Limb (tissue), 2 donors: ENCODE measurements around the gene DDX10.
"Not testable (repeated sequence)": the region's sequence is repeated elsewhere in the genome, so short reads cannot be mapped to it uniquely, and the experiment has no call there.

Experiments used
- DNase-seq, 2 donors: peaks; one replicate each; pipeline ENCODE4 v3.0.0-alpha.2; 2016; ENCODE audit errors: extremely low spot score in 2 of 2

Gene DDX10

DNA sequence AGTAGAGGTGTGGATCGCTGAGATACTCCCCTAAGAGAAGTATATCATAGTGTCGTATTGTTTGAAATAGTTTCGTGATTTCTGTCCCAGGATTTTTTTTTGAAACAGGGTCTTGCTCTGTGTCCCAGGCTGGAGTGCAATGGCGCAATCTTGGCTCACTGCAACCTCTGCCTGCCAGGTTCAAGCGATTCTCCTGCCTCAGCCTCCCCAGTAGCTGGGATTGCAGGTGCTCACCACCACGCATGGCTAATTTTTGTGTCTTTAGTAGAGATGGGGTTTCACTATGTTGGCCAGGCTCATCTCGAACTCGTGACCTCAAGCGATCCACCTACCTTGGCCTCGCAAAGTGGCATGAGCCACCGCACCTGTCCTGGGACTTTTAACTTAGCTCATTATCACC is 159.1 kb downstream of the DDX10 start:
- not testable (repeated sequence) for DNase-seq

GRCh38 chr11:108824545-108824944 is 159.7 kb downstream of the DDX10 start:
- no peak for DNase-seq

DNA sequence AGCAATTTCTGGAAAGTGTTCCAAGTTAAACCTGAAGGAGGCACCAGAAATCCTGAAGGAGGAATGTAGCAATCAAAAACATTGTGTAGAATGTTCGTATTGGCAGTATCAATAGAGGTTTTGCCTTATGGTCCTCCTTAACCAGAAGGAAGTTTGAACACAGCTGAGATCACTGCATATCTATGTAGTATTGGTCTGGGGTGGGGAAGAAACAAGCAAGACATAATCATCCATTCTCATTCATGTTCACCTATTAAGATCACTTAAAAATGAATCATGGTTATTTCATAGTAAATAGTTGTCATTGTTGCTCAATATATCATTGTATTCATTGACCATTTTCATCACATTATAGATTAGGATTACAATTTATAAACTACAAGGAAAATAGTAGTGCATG is 160.5 kb downstream of the DDX10 start:
- DNase-seq, result no peak

- DNase-seq, result no peak
Observed at GRCh38 chr11:108826136-108826535, 161.3 kb downstream of the DDX10 start.

DNA sequence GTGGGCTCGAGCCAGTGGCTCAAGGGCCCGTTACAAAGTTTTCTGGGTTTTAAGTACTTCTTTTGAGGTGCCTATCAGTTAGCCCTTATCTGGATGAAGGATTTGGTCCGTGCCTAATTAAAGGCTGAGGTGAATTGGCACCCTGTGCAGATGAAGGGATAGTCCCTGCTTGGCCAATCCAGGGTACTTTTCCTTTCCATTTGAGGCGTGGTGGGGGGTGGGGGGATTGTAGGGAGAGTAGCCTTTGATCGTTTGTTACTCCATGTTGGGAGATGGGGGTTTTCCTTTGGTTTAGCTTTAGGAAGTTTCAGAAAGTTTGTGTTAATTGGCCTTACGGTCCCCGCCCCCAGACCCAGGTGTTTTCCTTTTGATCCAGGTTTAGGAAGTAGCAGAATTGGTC is 170.8 kb downstream of the DDX10 start:
- no peak for DNase-seq

- DNase-seq, result no peak
Observed at GRCh38 chr11:108836541-108836940, 171.7 kb downstream of the DDX10 start.

DNA sequence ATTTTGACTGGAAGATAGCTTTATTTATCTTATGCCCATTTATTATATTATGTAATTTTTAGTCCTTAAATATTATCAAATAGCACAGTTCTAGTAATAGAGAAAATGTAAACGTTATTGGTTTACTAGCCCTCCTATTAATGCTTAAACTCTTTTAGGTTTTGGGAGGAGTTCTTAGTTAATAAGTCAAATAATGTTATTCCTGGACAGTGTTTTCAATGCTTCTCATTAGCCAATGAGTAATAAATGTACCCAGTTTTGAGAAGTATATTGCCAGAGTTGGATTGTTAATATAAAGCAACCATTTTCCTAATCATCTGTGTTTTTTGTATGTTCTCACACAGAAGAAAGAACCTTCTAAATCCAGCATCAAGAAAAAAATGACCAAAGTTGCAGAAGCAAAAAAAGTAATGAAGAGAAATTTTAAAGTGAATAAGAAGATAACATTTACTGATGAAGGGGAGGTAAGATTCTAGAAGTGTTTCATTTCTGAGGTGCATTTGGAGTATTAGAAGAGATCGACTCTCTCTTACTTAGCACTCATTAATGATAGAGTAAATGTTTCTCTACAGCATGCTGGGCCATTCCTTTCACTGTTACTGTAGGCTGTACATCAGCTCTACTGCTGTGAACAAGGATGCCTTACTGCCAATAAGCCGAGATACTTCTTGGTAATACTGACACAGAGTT is 173.4 kb downstream of the DDX10 start:
- no peak for DNase-seq

DNA sequence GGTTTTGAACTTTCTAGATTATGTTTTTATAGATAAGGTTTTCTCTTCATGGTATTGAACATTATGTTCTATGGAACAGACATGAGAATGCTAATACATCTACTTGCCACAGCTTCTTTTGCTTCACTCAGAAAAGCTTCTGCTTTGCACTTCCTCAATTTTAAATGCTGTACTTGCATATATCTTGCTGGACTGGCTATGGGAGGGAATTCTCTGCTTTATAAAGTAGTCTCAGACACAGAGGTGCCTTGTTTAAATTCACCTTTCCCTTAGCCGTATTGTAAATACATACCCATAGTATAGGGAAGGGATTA is 173.9 kb downstream of the DDX10 start:
- no peak for DNase-seq

GRCh38 chr11:108846009-108846408 is 181.1 kb downstream of the DDX10 start:
- DNase-seq, result no peak

- DNase-seq, result no peak
Observed at GRCh38 chr11:108847298-108847990, 182.6 kb downstream of the DDX10 start.

DNA sequence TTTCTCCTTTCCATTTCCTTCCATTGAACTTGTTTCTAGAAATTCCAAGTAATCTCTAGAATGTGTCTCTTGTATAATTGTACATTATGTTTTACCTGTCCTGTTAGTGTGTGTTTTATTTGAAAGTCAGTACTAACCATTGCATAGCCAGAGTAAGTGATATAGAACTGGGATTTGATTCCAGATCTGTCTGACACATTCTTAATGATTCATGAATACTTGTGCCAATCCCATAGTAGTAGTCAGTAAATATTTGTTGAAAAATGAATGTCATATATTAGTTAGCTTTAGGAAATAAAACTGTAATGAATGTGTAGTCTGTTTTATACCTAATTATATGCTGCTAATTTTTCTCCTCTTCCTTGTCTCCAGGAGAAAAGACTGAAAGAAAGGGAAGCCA is 186.9 kb downstream of the DDX10 start:
- DNase-seq, result no peak

GRCh38 chr11:108852701-108853100 is 187.8 kb downstream of the DDX10 start:
- peak in 1 of 2 donors; percentile 30 for DNase-seq

GRCh38 chr11:108853151-108853550 is 188.3 kb downstream of the DDX10 start:
- DNase-seq, result no peak

GRCh38 chr11:108853864-108854263 is 189.0 kb downstream of the DDX10 start:
- DNase-seq, result peak in 1 of 2 donors; percentile 10

- no peak for DNase-seq
Observed at GRCh38 chr11:108854346-108854745, 189.5 kb downstream of the DDX10 start.

DNA sequence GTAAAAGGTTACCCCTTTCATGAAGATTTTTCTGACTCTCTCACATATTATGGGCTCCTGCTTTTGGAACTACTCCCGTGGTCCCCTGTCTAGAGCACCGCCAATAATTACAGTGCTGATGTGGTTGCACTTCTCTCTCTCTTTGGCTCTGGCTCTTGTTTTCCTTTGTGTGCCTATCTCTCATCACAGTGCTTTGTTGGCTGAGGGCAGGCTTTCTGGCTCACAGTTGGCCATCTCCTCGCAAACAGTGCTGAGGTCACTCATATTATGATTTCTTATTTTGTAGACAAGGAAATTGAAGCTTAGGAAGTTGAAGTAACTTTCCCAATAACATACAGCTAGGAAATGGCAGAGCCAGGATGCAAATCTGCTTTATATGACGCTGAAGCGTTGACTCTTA is 192.5 kb downstream of the DDX10 start:
- no peak for DNase-seq

DNA sequence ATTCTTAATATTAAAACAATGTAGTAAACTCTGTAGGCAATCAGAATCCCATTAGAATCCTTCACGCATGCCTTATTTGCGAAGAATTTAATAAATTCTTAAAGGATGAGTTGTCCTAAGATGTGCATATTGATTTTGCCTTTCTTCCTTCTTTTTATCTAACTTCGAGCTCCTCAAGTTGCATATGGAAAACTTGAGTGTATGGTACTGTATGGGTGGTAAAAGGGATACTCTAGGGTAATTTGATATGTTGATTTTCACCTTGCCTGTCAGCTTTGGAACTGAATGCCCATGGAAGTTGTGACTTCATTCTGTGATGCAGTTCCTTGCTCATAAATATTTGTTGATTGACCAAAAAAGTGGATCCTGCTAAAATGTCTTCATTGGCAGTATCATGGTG is 193.8 kb downstream of the DDX10 start:
- DNase-seq, result no peak

DNA sequence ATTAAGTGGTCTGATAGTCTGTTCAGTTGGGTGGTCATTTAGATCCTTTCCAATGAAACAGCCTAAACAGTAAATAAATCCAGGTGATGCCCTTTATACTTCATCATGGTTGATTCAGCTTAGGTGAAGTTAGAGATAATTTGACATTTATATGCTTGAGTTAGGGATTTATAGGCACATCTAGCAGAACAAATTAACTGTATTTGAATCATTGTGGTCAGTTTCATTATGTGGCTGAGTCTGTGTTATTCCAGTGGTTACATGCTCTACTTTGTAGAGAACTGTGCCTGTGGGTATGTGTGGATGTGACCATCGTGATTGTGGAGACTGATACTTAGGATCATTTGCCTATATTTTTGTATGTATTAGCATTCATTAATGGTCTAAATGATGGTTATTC is 194.6 kb downstream of the DDX10 start:
- no peak for DNase-seq

DNA sequence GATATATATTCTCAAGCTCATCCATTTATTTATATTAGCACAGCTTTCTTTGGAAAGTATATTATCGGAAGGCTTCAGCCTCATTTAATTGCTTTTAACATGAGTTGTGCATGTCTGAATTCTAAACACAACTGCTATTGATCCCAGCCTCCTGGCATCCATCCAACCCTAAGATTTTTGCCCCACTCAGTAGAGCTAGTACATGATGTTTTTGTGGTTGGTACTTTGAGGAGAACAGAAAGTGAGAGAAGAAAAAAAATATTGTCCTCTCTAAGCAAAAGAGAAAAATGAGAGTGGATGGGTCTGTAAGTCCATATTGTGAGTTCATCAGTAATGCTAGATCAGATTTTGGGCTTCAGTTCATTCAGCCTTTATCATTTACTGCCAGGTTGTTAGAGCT is 198.7 kb downstream of the DDX10 start:
- DNase-seq, result no peak

DNA sequence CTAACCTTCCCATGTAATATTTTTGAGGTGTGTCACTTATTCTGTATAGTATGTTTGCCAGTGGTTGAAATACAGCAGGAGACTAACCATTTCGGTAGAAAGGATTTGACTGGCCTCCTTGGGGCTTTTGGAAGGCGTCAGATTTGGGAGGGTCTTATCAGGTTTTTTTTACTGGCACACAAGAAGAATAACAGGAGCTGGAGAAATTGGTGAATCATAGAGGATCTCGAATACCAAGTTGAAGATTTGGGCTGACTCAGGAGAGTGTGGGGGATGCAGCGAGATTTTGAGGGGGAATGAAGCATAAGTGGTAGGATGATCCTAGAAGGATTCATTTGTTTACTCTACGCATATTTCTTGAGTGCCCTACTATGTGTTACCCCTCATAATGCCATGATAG is 200.5 kb downstream of the DDX10 start:
- no peak for DNase-seq

DNA sequence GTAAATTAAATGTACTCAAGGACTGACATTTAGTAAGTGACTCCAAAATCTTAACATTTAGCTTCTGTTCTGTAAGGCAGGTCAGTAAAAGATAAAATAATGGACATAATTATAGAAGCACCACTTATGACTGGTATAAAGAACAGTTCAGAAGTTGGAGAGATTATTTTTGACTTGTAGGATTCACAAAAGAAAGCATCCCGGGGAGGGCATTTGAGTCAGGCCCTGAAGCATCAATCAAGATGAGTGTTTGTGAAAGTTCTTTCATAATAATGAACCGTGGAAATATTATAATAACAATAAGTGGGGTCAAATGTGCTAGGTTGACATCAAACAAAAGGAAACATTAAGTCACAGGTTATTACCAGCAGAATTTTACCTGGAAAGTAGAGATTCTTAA is 201.9 kb downstream of the DDX10 start:
- no peak for DNase-seq

- DNase-seq, result no peak
Observed at GRCh38 chr11:108870373-108871020, 205.6 kb downstream of the DDX10 start.

DNA sequence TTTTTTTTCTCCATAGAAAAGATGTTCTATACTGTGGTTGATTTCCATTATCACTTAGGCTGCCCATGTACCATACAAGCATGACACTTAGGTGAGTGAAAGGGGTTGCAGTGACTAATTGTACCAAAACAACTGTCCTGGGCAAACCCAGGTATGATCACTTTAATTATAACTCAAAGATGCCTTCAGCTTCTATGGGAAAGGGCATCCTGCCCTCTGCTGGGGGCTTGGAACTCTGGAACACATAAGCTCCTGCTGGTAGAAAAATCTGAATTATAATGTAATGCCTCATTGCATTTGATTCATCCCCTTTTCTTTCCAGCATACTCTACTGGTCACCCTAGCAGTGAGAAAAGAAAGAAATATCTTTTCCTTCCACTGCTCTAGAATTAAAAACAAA is 206.3 kb downstream of the DDX10 start:
- DNase-seq, result no peak
